Measurements from ENCODE around the gene ODAD3. TPM values are rescaled to one million over a fixed set of nuclear protein-coding genes. Genes with fewer than 3 reads are reported as not detected.

The ODAD3 gene
- total and polyA plus RNA-seq, 2 donors (not counting 1 experiment from before 2014, with no cell fraction given) = 0.18 to 0.62 TPM

- no peak for TF ChIP-seq EZH2 (IDR thresholded peaks at IDR 0.05; ENCODE audit: borderline replicate concordance, insufficient read depth, low read depth, low read length, poor library complexity, severe bottlenecking)
- no peak overlapping the region for H3K4me2 ChIP-seq (replicated peaks; ENCODE audit: low read depth, low read length, poor library complexity, severe bottlenecking)
- 34% methylated on average over 4 of the region's 8 CpGs for WGBS (ENCODE audit: insufficient coverage)
- H3K27ac ChIP-seq (ENCODE audit: low read length in 2 of 2) = no peak overlapping the region
- no peaks in the 10 kb centered on the region for H3K36me3 ChIP-seq (replicated peaks in 1 of 2; ENCODE audit: control extremely low read depth in 1 of 2, control insufficient read depth in 1 of 2, extremely low read depth in 1 of 2, insufficient read depth in 2 of 2, low read length in 1 of 2)
- no peaks in the 10 kb centered on the region for H4K20me1 ChIP-seq (ENCODE audit: control insufficient read depth, insufficient read depth, low read length, poor library complexity, severe bottlenecking)
- H3K27me3 ChIP-seq (replicated peaks in 1 of 4; ENCODE audit: control extremely low read depth in 1 of 4, control insufficient read depth in 3 of 4, insufficient read depth in 4 of 4, low read length in 3 of 4) = peaks cover 0 to 1% (median 0%) of the 10 kb centered on the region in 4 experiments
- no peaks in the 10 kb centered on the region for H3K9me3 ChIP-seq (ENCODE audit: control extremely low read depth in 1 of 3, control insufficient read depth in 2 of 3, insufficient read depth in 1 of 3, low read length in 2 of 3)
- ATAC-seq (ENCODE audit: low read depth) (no peak), DNase-seq (no peak)
- no peak overlapping the region for H3K4me3 Mint-ChIP-seq
- no peaks in the 10 kb centered on the region for H3K79me2 ChIP-seq (ENCODE audit: control insufficient read depth, insufficient read depth, low read length)
- H3K4me3 ChIP-seq (ENCODE audit: control extremely low read depth in 1 of 5, extremely low read depth in 1 of 5, insufficient read depth in 1 of 5, low read depth in 2 of 5, low read length in 4 of 5) = no peak overlapping the region
- no peaks in the 10 kb centered on the region for H3K4me1 Mint-ChIP-seq
- H3K27ac Mint-ChIP-seq = no peak overlapping the region
- H3K9ac ChIP-seq (ENCODE audit: low read length) = no peak overlapping the region
- H3K27me3 Mint-ChIP-seq = no peaks in the 10 kb centered on the region
- CTCF ChIA-PET = no interaction called here
- H3K9me3 Mint-ChIP-seq (ENCODE audit: insufficient read depth) = no peaks in the 10 kb centered on the region
- H3K4me1 ChIP-seq (ENCODE audit: control insufficient read depth in 2 of 2, insufficient read depth in 2 of 2, low read length in 2 of 2) = no peaks in the 10 kb centered on the region
- intact Hi-C loops (cut with micrococcal nuclease) = no loop called here
- no peak overlapping the region for H2AFZ ChIP-seq (ENCODE audit: insufficient read depth, low read depth, low read length, poor library complexity, severe bottlenecking)
- POLR2A ChIA-PET = no interaction called here
Observed at GRCh38 chr19:11465600-11465999, 30.7 kb upstream of the ODAD3 start.

- intact Hi-C loops (cut with micrococcal nuclease) = no loop called here
- no peak overlapping the region for H3K27ac ChIP-seq (ENCODE audit: low read length in 2 of 2)
- ChIA-PET CTCF (no interaction called here), POLR2A (no interaction called here)
- no peak for ATAC-seq (ENCODE audit: low read depth)
- WGBS (ENCODE audit: insufficient coverage) = 84% methylated on average over 11 of the region's 11 CpGs
- H3K9me3 Mint-ChIP-seq (ENCODE audit: insufficient read depth) = no peaks in the 10 kb centered on the region
- no peak overlapping the region for H3K4me3 ChIP-seq (ENCODE audit: control extremely low read depth in 1 of 5, extremely low read depth in 1 of 5, insufficient read depth in 1 of 5, low read depth in 2 of 5, low read length in 4 of 5)
- no peak overlapping the region for H2AFZ ChIP-seq (ENCODE audit: insufficient read depth, low read depth, low read length, poor library complexity, severe bottlenecking)
- no peaks in the 10 kb centered on the region for H3K4me1 ChIP-seq (ENCODE audit: control insufficient read depth in 2 of 2, insufficient read depth in 2 of 2, low read length in 2 of 2)
- DNase-seq = no peak
- H3K4me1 Mint-ChIP-seq = no peaks in the 10 kb centered on the region
- no peaks in the 10 kb centered on the region for H4K20me1 ChIP-seq (ENCODE audit: control insufficient read depth, insufficient read depth, low read length, poor library complexity, severe bottlenecking)
- no peaks in the 10 kb centered on the region for H3K27me3 Mint-ChIP-seq
- peaks cover 0 to 8% (median 0%) of the 10 kb centered on the region in 4 experiments for H3K27me3 ChIP-seq (replicated peaks in 1 of 4; ENCODE audit: control extremely low read depth in 1 of 4, control insufficient read depth in 3 of 4, insufficient read depth in 4 of 4, low read length in 3 of 4)
- no peak overlapping the region for H3K4me2 ChIP-seq (replicated peaks; ENCODE audit: low read depth, low read length, poor library complexity, severe bottlenecking)
- peaks cover 0 to 4% (median 0%) of the 10 kb centered on the region in 3 donors for H3K9me3 ChIP-seq (ENCODE audit: control extremely low read depth in 1 of 3, control insufficient read depth in 2 of 3, insufficient read depth in 1 of 3, low read length in 2 of 3)
- no peak overlapping the region for H3K9ac ChIP-seq (ENCODE audit: low read length)
- H3K79me2 ChIP-seq (ENCODE audit: control insufficient read depth, insufficient read depth, low read length) = no peaks in the 10 kb centered on the region
- no peaks in the 10 kb centered on the region for H3K36me3 ChIP-seq (replicated peaks in 1 of 2; ENCODE audit: control extremely low read depth in 1 of 2, control insufficient read depth in 1 of 2, extremely low read depth in 1 of 2, insufficient read depth in 2 of 2, low read length in 1 of 2)
- H3K4me3 Mint-ChIP-seq = no peak overlapping the region
- TF ChIP-seq CTCF (IDR thresholded peaks at IDR 0.05) = no peak
- TF ChIP-seq EZH2 (IDR thresholded peaks at IDR 0.05; ENCODE audit: borderline replicate concordance, insufficient read depth, low read depth, low read length, poor library complexity, severe bottlenecking) = no peak
- H3K27ac Mint-ChIP-seq = no peak overlapping the region
Observed at GRCh38 chr19:11464333-11465265, 29.7 kb upstream of the ODAD3 start.
